HG02763 (cell line): Measurements from ENCODE around the gene CAND2.
"Not testable (repeated sequence)": the region's sequence is repeated elsewhere in the genome, so short reads cannot be mapped to it uniquely, and the experiment has no call there.

Experiments used
- ATAC-seq: cut with Tn5 transposase; IDR thresholded peaks from one replicate; pipeline ENCODE4 v1.9.1; 2021; ENCODE audit warnings: mild to moderate bottlenecking, moderate library complexity; ENCODE audit not compliant: unreplicated experiment

The CAND2 gene

DNA sequence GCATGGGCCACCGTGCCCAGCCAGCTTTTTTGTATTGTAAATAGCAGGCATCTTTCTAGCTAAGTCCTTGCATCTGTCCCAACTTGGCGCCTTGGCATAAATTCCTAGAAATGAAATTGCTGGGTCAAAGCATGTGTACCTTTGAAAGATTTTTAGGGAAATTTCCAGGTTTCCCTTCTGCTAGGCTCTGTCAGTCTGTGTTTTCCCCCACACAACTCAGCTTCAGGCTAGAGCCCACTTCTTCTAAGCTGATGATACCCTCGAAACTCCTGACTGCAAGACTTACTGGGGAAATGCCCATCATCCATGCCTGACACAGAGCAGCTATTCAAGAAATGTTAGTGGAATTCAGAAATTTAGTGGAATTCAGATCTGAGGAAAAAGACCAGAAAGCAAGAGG, 55.7 kb downstream of the CAND2 start:
- no peak for ATAC-seq

DNA sequence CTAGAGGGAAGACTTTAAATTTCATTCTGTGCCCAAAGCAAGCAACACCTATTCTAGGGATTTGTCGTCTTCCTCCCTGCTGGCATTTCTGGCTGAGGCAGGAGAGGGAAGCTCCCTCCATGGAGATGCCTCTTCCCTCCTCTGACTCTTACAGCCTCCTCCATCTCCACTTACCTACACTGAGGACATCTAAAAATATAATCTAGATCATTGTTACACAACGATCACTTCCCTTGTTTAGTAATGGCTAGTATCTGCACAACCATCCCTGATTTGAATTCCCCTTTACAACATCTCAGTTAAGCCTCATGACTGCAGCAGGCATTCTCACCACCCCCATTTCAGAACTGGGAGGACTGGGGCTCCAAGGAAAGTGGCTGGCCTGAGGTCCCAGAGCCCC, 57.4 kb downstream of the CAND2 start:
- not testable (repeated sequence) for ATAC-seq

- no peak for ATAC-seq
These were observed 58.1 kb downstream of the CAND2 start for GRCh38 chr3:12854565-12854964.

- no peak for ATAC-seq
These were observed 60.1 kb downstream of the CAND2 start for GRCh38 chr3:12856626-12857025.

DNA sequence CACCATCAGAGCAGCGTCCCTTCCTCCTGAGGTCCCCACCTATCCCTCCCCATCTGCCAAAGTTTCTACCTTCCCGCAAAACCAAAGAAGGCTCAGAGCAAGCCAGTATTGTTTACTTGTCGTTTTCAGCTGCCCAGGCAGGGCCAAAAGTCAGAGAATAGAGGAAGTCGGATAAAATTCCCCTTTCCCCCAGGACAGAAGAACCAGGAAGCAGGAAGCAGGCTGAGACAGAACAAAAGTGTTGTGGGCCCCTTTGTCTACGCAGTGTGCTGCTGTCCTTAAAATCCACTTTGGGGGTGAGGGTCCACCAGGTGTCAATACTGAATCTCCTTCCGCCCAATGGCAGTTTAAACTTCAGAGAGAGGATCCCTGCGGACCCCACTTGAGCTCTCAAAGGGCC, 63.4 kb downstream of the CAND2 start:
- ATAC-seq, result no peak

DNA sequence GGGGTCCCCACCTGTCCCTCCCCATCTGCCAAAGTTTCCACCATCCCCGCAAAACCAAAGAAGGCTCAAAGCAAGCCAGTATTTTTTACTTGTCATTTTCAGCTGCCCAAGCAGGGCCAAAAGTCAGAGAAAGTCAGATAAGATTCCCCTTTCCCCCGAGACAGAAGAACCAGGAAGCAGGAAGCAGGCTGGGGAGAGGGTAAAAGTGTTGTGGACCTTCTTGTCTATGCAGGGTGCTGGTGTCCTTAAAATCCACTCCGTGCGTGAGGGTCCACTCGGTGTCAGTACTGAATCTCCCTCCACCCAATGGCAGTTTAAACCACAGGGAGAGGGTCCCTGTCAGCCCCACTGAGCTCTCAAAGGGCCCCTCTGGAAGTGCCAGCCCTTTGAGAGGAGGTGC, 65.1 kb downstream of the CAND2 start:
- no peak for ATAC-seq

DNA sequence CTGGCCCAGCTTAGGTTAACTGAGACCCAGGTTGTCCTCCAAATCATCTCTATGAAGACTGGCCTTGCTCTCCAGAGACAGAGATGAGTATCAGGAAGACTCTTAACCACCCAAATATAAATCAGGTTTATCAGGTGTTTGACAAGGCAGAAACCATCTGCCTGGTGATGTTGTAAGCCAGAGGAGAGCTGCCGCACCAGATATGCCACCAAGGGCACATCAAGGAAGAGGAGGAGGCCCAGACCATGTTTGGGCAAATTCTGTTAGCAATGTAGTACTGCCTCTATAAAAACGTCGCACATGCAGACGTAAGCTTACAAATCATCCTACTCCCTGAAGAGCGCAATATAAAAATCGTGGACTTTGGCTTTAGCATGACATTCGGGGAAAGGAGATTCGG, 65.9 kb downstream of the CAND2 start:
- no peak for ATAC-seq

GRCh38 chr3:12865271-12865670, 68.8 kb downstream of the CAND2 start:
- no peak for ATAC-seq

DNA sequence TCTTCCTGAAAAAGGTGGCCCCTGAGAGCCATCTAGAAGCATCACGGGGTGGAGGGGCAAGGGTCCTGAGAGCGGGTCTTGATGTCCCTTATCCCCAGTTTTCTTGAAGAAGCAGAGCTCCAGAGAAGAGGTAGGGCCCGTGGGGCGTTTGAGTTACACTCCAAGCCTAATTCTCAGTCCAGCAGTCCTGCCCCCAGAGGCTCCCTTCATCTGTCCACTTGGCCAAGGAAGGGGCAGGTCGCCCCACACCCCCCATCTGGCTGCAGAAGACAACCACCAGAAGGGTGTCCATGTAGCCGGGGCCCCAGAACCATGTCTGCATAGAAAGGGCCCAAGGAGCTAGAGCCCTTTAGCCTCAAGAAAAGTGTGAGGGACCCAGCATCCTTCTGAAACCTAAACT, 70.4 kb downstream of the CAND2 start:
- no peak for ATAC-seq

- peak; percentile 62 for ATAC-seq
These were observed 71.9 kb downstream of the CAND2 start for GRCh38 chr3:12868039-12869034.

DNA sequence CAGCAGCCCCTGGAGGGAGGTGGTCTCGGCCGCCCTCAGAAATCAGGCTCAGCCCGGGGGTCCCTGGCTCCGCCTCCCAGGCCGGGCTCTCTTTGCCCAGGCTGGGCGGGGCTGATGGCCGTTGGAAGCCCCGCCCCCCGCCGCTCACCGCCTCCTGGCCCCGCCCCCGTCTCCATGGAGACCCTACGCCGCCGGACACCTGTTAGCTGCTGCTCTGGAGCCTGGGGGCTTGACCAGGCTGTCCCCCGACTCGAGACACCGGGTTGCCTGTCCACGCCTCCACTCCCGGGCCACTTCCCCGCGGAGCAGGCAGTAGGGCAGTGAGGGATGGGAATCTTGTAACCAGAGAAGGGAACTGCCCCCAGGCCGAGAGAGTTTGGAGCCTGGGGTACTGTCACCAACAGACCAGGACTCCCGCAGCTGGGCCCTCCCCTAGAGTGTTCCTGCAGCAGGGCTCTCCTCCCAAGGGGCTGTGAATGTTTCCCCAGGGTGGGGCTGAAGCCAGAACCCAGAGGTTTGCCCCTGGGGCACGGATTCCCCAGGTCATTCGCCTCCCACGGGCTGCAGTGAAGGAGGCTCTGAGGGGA, 72.6 kb downstream of the CAND2 start:
- no peak for ATAC-seq

DNA sequence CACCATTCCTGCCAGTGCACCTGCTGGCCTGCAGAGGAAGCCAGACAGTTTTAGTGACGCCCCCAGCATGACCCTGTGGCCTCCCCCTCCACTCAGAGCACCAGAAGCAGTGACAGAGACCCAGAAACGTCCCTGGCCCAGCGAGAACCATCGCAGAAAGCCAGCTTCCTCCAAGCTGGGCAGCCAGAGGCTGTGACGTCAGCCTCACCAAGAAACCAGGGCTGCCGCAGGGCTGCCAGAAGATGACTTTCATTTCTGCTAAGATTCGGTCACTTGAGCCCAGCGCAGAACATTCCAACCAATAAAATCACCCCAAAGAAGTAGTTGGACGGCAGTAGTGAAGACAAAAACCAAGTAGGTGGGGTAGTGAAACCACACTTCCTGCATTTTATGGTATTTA, 74.5 kb downstream of the CAND2 start:
- no peak for ATAC-seq

DNA sequence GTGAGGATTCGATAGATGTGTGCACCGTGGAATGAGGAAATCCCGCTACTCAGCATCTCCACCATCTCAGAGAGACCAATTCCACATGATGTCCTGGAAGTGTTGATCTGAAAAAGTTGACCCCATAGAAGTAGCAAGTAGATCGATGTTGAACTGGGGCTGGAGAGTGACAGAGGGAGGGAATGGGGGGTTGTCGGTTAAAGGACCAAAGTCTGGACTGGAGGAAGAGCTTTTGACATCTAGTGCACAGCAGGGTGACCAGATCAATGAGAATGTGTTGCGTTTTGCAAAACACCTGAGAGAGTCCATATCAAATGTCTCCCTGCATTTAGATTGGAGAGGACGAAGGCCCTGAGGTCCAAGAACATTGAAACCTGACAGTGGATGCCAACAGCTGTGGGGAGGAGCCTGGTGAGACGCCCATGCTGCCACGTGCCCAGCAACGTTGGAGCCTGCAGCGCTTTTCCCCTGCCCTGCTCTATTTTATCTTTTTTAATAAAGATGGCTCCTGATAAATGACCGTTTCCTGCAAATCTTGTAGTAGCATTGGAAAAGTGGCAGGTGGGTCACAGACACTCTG, 75.0 kb downstream of the CAND2 start:
- no peak for ATAC-seq

- ATAC-seq, result no peak
These were observed 79.7 kb downstream of the CAND2 start for GRCh38 chr3:12875857-12876836.

DNA sequence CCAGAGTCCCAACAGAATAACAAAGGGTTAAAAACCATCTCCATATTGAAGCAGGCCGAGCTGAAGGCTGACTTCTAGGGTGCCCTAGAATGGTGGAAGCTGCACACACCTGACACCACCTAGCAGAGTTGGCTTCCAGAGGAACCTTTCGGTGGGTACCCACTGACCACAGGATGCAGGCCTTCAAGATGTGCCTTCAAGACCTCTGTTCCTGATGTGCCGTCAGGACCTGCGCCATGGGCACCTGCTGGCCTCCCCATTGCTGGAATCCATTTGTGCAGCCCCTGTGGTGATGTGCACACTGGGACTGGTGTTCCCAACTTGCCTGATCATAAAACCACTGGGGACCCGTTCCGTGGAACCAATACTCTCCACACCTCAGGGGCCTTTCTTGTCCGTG, 80.6 kb downstream of the CAND2 start:
- no peak for ATAC-seq

DNA sequence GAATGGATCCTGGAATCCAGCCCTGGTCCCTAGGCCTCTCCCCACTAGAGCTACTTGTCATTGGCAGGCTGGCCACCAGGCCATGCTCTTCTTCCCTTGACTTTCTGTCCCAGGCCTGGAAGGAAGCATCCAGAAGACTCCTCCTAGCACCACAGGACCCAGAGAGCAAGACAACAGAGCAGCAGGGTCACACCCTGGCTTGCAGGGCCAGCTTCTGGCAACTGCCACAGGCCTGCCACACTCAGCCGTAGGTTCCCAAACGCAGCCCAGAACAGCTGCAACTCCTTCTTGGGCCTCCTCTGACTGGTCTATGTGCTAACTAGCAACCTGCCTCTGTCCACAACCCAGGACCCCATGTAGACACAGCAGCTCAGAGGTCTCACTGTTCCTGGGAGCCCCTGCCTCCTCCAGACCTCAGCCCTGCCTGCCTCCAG, 81.7 kb downstream of the CAND2 start:
- no peak for ATAC-seq

- not testable (repeated sequence) for ATAC-seq
These were observed 82.3 kb downstream of the CAND2 start for GRCh38 chr3:12878758-12879157.

- ATAC-seq, result no peak
These were observed 82.8 kb downstream of the CAND2 start for GRCh38 chr3:12879191-12879815.

GRCh38 chr3:12881858-12882257, 85.4 kb downstream of the CAND2 start:
- ATAC-seq, result not testable (repeated sequence)
